Glutamatergic neuron (in vitro differentiated cells): ENCODE measurements around the gene FAM177B. TPM values are rescaled to one million over a fixed set of nuclear protein-coding genes. Genes with fewer than 3 reads are reported as not detected.

Source experiments
- DNase-seq: peaks from one replicate; pipeline ENCODE4 v3.0.0; 2022
- H3K27ac Mint-ChIP-seq: one replicate; pipeline ENCODE4 v1.8.0; 2020; ENCODE audit warnings: mild to moderate bottlenecking, mixed read lengths, inconsistent platforms; ENCODE audit not compliant: unreplicated experiment
- H3K27me3 Mint-ChIP-seq: one replicate; pipeline ENCODE4 v1.8.0; 2020; ENCODE audit warnings: mild to moderate bottlenecking, moderate library complexity, mixed read lengths, inconsistent platforms; ENCODE audit not compliant: unreplicated experiment
- H3K36me3 Mint-ChIP-seq: one replicate; pipeline ENCODE4 v1.8.0; 2020; ENCODE audit warnings: mild to moderate bottlenecking, mixed read lengths, inconsistent platforms; ENCODE audit not compliant: unreplicated experiment
- H3K4me1 Mint-ChIP-seq: one replicate; pipeline ENCODE4 v1.8.0; 2020; ENCODE audit warnings: mild to moderate bottlenecking, low read depth, mixed read lengths, inconsistent platforms; ENCODE audit not compliant: unreplicated experiment
- H3K4me3 Mint-ChIP-seq: one replicate; pipeline ENCODE4 v1.8.0; 2020; ENCODE audit warnings: mild to moderate bottlenecking, mixed read lengths, inconsistent platforms; ENCODE audit not compliant: unreplicated experiment
- H3K9me3 Mint-ChIP-seq: one replicate; pipeline ENCODE4 v1.8.0; 2020; ENCODE audit warnings: mild to moderate bottlenecking, moderate library complexity, mixed read lengths, inconsistent platforms; ENCODE audit not compliant: unreplicated experiment
- total RNA-seq: library from RNA; stranded (reverse); fragmentation: NEBNext Ultra II Directional; extraction: Animal tissue kit (Norgen Biotek cat#: 25700); gene quantifications from one replicate; pipeline ENCODE4 v1.2.1, GENCODE V29; 2021; ENCODE audit not compliant: unreplicated experiment
- TF ChIP-seq, protein P1 (sequence below): fragments of 200-600 bp; sonication (generic); IDR thresholded peaks from one replicate; pipeline ENCODE4 v1.5.0; 2021; ENCODE audit not compliant: partially characterized antibody, unreplicated experiment

The FAM177B gene
- total RNA-seq, 1 donor from 2014 or later, result not detected

DNA sequence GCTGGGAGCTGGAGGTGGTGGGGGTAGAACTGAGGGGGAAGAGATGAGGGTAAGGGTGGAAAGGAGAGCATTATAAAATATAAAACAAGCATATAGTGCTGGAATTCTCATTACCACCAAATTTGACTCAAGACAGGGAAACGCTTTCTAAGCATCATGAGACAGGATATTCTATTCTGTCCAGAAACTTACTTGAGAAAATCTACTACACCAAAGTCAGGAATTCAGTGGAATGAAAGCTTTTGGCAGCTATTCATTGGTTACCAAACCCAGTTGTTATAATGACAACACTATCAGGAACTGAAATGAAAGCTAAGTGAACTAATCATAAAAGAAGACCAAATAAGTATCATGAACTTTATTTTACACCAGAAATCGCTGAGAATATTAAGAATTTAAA is 39.2 kb upstream of the FAM177B start:
- Mint-ChIP-seq H3K9me3 (no peaks in the 10 kb centered on the region), H3K36me3 (peaks cover 5% of the 10 kb centered on the region)

DNA sequence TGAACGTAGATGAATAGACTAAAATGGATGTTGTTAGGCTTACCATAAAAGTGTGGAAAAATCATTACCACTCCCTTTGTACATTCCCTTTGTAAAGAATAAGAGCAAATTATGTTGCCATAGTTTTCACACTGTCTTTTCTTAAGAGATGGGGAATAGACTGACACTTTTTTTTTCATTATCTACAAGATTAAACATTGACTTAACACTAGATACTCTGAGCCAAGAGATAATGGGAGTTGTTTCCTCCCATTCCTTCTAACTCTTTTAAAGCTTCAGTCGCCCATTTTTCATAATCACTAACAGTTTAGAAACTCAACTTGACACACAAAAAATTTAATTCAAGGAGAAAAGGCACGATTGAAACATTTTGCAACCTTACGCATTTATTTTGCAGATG is 34.8 kb upstream of the FAM177B start:
- no peak overlapping the region for H3K27ac Mint-ChIP-seq
- H3K4me3 Mint-ChIP-seq, result no peak overlapping the region
- H3K9me3 Mint-ChIP-seq, result no peaks in the 10 kb centered on the region
- peaks cover 21% of the 10 kb centered on the region for H3K36me3 Mint-ChIP-seq
- TF ChIP-seq, protein P1, sequence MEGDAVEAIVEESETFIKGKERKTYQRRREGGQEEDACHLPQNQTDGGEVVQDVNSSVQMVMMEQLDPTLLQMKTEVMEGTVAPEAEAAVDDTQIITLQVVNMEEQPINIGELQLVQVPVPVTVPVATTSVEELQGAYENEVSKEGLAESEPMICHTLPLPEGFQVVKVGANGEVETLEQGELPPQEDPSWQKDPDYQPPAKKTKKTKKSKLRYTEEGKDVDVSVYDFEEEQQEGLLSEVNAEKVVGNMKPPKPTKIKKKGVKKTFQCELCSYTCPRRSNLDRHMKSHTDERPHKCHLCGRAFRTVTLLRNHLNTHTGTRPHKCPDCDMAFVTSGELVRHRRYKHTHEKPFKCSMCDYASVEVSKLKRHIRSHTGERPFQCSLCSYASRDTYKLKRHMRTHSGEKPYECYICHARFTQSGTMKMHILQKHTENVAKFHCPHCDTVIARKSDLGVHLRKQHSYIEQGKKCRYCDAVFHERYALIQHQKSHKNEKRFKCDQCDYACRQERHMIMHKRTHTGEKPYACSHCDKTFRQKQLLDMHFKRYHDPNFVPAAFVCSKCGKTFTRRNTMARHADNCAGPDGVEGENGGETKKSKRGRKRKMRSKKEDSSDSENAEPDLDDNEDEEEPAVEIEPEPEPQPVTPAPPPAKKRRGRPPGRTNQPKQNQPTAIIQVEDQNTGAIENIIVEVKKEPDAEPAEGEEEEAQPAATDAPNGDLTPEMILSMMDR, result no peak
- H3K4me1 Mint-ChIP-seq, result no peaks in the 10 kb centered on the region
- H3K27me3 Mint-ChIP-seq, result no peaks in the 10 kb centered on the region
- DNase-seq, result no peak

More for the DNA sequence above, 39.2 kb upstream of the FAM177B start:
- DNase-seq, result no peak
- Mint-ChIP-seq H3K4me1 (no peaks in the 10 kb centered on the region), H3K27me3 (no peaks in the 10 kb centered on the region), H3K4me3 (no peak overlapping the region), H3K27ac (no peak overlapping the region)
- TF ChIP-seq, protein P1, result no peak

DNA sequence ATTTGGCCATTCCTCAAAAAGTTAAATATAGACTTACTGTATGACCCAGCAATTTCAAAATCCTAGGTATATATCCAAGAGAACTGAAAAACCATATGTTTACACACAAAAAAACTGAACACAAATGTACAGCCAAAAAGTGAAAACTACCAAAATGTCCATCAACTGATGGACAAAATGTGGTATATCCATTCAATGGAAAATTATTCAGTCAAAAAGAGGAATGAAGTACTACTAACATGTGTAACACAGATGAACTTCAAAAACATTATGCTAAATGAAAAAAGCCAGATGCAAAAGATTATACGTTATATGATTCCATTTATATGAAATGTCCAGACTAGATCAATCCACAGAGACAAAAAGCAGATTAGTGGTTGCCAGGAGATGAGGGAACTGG is 32.7 kb upstream of the FAM177B start:
- no peak overlapping the region for H3K27ac Mint-ChIP-seq

DNA sequence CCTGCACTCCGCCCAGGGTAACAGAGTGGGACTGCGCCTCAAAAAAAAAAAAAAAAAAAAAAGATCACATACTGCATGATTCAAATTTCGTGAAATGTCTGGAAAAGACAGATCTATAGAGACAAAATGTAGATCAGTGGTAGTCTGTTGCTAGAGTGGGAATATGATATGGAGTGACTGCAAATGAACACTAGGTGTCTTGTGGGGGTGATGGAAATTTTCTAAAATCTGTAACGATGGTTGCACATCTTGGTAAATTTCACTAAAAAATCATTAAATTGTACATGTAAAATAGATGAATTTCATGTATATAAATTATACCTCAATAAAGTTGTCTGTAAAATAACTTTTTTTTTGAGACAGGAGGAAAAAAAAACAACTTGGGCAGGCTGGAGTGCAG is 30.2 kb upstream of the FAM177B start:
- TF ChIP-seq, protein P1, result peak; percentile 14
- peaks cover 16% of the 10 kb centered on the region for H3K36me3 Mint-ChIP-seq
- no peak overlapping the region for H3K4me3 Mint-ChIP-seq
- H3K27me3 Mint-ChIP-seq, result peaks cover 5% of the 10 kb centered on the region
- H3K27ac Mint-ChIP-seq, result no peak overlapping the region
- DNase-seq, result no peak
- peaks cover 4% of the 10 kb centered on the region for H3K9me3 Mint-ChIP-seq
- H3K4me1 Mint-ChIP-seq, result peaks cover 10% of the 10 kb centered on the region

More for the DNA sequence above, 32.7 kb upstream of the FAM177B start:
- peaks cover 18% of the 10 kb centered on the region for H3K36me3 Mint-ChIP-seq
- H3K4me3 Mint-ChIP-seq, result no peak overlapping the region
- peaks cover 2% of the 10 kb centered on the region for H3K27me3 Mint-ChIP-seq
- H3K9me3 Mint-ChIP-seq, result no peaks in the 10 kb centered on the region
- TF ChIP-seq, protein P1, result no peak
- H3K4me1 Mint-ChIP-seq, result no peaks in the 10 kb centered on the region
- DNase-seq, result no peak

DNA sequence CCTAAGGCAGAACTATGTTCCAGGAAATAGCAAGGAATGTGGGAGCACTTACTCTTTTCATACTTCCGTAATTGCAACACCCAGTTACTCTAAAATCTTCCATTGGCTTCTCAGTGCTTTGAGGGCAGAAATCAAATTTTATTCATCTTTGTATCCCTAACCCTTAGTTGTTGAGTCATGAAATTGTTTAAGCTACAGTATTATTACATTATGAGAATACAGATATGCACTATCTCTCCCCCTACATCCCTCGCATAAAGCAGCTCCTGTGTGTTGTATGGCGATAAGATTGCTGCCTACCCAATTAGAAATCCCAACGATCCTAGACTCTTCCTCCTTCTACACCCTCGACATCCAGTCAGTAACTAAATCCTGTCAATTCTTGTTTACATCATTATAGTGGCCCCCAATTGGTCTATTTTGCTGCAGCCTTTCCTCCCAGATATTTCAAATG is 27.3 kb upstream of the FAM177B start:
- H3K36me3 Mint-ChIP-seq, result peaks cover 6% of the 10 kb centered on the region
- H3K4me3 Mint-ChIP-seq, result peak overlapping the region; percentile 99
- H3K4me1 Mint-ChIP-seq, result peaks cover 10% of the 10 kb centered on the region
- no peak for DNase-seq
- H3K27ac Mint-ChIP-seq, result no peak overlapping the region
- TF ChIP-seq, protein P1, result no peak
- peaks cover 12% of the 10 kb centered on the region for H3K27me3 Mint-ChIP-seq
- H3K9me3 Mint-ChIP-seq, result peaks cover 9% of the 10 kb centered on the region
